Right ventricle myocardium superior (tissue), 1 donor: ENCODE results near the gene MAGI2. TPM values are rescaled to one million over a fixed set of nuclear protein-coding genes. Genes with fewer than 3 reads are reported as not detected.

Experiments used
- ATAC-seq: fragments of 200-7000 bp; cut with Tn5 transposase; one replicate; pipeline ENCODE4 v1.9.1; 2020; ENCODE audit warnings: mild to moderate bottlenecking; ENCODE audit not compliant: poor library complexity
- DNase-seq: peaks from one replicate; pipeline ENCODE4 v3.0.0-alpha.2; 2020
- intact Hi-C: fragments of 100-400 bp; cut with DNase I; formaldehyde crosslinking; loops from one replicate; pipeline ENCODE4 v1.11.2; 2022
- total RNA-seq: library from RNA; stranded (reverse); fragmentation: NEBNext Ultra II Directional; extraction: Animal tissue kit (Norgen Biotek cat#: 25700); gene quantifications from one replicate; pipeline ENCODE4 v1.2.1, GENCODE V29; 2021
- donor health status: DM: no; HTN: yes; CAD: no; lungs with severe emphysema.

Gene MAGI2
- total RNA-seq, 1 donor from 2014 or later, result 3.9 TPM

GRCh38 chr7:79332091-79332490 is 121.4 kb downstream of the MAGI2 start:
- DNase-seq (no peak), ATAC-seq (no peak)
- intact Hi-C loops, result no loop called here

GRCh38 chr7:79329464-79329863 is 124.0 kb downstream of the MAGI2 start:
- intact Hi-C loops, result no loop called here
- DNase-seq, result no peak
- ATAC-seq, result no peak

- DNase-seq (no peak), ATAC-seq (no peak)
- intact Hi-C loops, result no loop called here
These were observed 132.6 kb downstream of the MAGI2 start for GRCh38 chr7:79320741-79321473.

- ATAC-seq, result no peak
- intact Hi-C loops, result no loop called here
- DNase-seq, result no peak
These were observed 134.1 kb downstream of the MAGI2 start for GRCh38 chr7:79319369-79319768.

GRCh38 chr7:79317728-79318127 is 135.7 kb downstream of the MAGI2 start:
- DNase-seq, result no peak
- intact Hi-C loops, result no loop called here
- ATAC-seq, result no peak

- ATAC-seq, result no peak
- DNase-seq, result no peak
- intact Hi-C loops, result no loop called here
These were observed 141.4 kb downstream of the MAGI2 start for GRCh38 chr7:79312022-79312421.

- intact Hi-C loops, result no loop called here
- DNase-seq (no peak), ATAC-seq (peak; percentile 94)
These were observed 145.3 kb downstream of the MAGI2 start for GRCh38 chr7:79308192-79308591.

- DNase-seq (no peak), ATAC-seq (no peak)
- intact Hi-C loops, result no loop called here
These were observed 146.1 kb downstream of the MAGI2 start for GRCh38 chr7:79307376-79307775.

- no peak for DNase-seq
- ATAC-seq, result no peak
- intact Hi-C loops, result no loop called here
These were observed 148.8 kb downstream of the MAGI2 start for GRCh38 chr7:79304711-79305110.

- DNase-seq (no peak), ATAC-seq (no peak)
- intact Hi-C loops, result no loop called here
These were observed 151.2 kb downstream of the MAGI2 start for GRCh38 chr7:79302293-79302692.

- intact Hi-C loops, result no loop called here
- ATAC-seq, result no peak
These were observed 152.0 kb downstream of the MAGI2 start for GRCh38 chr7:79301419-79301818.

GRCh38 chr7:79300573-79300972 is 152.9 kb downstream of the MAGI2 start:
- intact Hi-C loops, result no loop called here
- no peak for DNase-seq

More at GRCh38 chr7:79301419-79301818, 152.0 kb downstream of the MAGI2 start:
- no peak for DNase-seq

GRCh38 chr7:79298145-79298760 is 155.2 kb downstream of the MAGI2 start:
- ATAC-seq (no peak), DNase-seq (no peak)
- intact Hi-C loops, result no loop called here

More at GRCh38 chr7:79300573-79300972, 152.9 kb downstream of the MAGI2 start:
- no peak for ATAC-seq

GRCh38 chr7:79296553-79297320 is 156.7 kb downstream of the MAGI2 start:
- intact Hi-C loops, result no loop called here
- no peak for DNase-seq
- no peak for ATAC-seq

GRCh38 chr7:79293655-79294142 is 159.8 kb downstream of the MAGI2 start:
- ATAC-seq, result no peak
- no peak for DNase-seq
- intact Hi-C loops, result no loop called here

GRCh38 chr7:79292834-79293233 is 160.6 kb downstream of the MAGI2 start:
- ATAC-seq, result no peak
- intact Hi-C loops, result no loop called here
- DNase-seq, result no peak

GRCh38 chr7:79291498-79291865 is 162.0 kb downstream of the MAGI2 start:
- DNase-seq, result no peak
- intact Hi-C loops, result no loop called here

GRCh38 chr7:79290841-79291497 is 162.5 kb downstream of the MAGI2 start:
- ATAC-seq (no peak), DNase-seq (no peak)
- intact Hi-C loops, result no loop called here

More at GRCh38 chr7:79291498-79291865, 162.0 kb downstream of the MAGI2 start:
- ATAC-seq, result no peak

- DNase-seq (no peak), ATAC-seq (no peak)
- intact Hi-C loops, result no loop called here
These were observed 163.1 kb downstream of the MAGI2 start for GRCh38 chr7:79290398-79290797.
